SIG-M5 (cell line): ENCODE measurements around the gene ZNF385B.

Experiments used
- DNase-seq: peaks from one replicate; lab custom pipeline; 2025; lab: John Stamatoyannopoulos, UW

Gene ZNF385B

DNA sequence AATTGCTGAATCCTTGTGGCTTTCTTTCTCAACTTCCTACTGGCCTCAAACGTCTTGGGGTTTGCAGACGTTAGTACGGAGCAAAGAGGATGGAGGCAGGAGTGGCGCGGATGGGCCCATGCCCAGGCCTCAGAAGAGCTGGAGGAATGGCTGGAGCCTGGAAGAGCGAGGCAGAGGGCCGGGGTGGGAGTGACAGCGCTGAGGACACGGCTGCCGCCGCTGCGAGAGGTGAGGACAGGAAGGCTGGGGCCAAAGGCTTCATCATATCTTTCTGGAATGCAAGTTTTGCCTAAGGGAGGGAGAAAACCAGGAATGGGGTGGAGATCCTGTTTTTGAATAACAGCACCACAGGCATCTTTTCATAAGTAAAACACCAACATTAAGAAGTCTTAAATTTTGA lies 418.2 kb downstream of the ZNF385B start:
- no peak for DNase-seq

DNA sequence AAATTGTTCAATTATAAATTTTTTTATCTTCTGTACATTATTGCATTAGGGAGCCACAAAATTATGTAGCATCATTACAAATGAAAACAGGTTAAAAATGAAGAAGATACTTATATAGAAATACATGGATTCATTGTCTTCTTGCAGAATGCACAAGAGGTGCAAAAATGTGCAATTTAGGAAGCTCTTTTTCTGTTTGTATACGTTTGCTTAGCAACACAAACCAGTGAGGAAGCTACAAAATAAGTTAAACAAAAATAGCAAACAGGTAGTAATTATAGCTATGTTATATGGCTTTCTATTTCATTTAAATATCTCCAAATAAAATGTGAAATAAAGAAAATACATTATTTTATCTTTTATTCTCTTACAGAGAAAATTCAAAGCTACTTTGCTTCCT lies 419.2 kb downstream of the ZNF385B start:
- no peak for DNase-seq

GRCh38 chr2:179441551-179441950 lies 419.9 kb downstream of the ZNF385B start:
- no peak for DNase-seq

DNA sequence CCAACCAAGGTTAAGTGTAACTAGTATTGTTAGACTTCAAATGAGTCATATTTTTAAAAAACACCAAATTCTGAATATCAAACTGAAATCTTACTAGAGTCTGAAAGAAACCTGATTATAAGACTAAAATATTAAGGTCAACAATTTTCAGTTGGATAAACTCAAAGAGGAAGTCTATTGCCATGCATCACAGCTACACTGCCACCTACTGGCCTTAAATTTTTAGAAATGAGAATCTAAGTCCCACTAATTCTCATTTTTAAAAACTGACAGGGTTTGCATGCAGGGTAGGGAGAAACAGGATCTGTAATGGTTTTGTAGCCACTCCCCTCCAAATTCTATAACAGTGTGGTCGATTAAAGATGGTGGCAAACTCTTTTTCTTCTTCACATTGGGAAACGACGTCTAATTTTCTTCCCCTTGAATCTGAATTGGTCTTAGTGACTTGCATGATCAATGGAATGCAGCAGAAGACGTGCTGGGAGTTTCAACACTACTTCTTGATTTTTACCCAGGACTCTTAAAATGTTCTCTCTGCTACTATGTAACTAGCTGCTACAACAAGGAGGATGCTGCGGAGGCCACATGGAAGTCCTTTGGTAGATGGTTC lies 420.7 kb downstream of the ZNF385B start:
- DNase-seq = no peak

DNA sequence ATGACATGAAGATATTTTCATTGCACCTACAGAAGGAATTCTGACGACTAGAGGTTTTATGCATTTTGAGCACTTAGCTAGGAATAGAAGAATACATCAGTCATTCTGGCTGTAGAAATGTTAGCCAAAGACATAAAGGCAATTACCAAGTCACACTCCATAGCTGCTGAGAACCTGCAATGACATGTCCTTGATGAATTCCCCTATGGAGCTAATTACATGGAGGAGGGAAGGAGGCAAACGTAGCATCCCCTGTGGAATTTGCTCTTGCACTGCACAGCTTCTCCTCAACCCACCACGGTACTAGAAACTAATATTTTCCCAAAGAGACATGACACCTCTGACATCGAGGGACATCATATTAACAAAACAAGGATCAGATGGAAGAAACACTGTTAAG lies 422.8 kb downstream of the ZNF385B start:
- no peak for DNase-seq

DNA sequence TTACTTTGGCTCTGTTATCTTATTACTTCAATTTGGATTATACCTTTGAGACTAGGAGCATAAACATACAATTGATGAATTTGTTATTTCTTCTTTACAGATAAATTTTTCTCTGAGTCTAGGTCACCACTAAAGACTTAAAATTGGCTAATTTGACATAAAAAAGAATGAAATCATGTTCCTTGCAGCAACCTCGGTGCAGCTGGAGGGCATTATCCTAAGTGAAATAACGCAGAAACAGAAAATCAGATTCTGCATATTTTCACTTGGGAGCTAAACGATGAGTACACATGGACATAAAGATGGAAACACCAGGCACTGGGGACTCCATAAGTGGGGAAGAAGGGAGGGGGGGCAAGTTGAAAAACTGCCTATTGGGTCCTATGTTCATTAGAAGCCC lies 424.0 kb downstream of the ZNF385B start:
- no peak for DNase-seq

DNA sequence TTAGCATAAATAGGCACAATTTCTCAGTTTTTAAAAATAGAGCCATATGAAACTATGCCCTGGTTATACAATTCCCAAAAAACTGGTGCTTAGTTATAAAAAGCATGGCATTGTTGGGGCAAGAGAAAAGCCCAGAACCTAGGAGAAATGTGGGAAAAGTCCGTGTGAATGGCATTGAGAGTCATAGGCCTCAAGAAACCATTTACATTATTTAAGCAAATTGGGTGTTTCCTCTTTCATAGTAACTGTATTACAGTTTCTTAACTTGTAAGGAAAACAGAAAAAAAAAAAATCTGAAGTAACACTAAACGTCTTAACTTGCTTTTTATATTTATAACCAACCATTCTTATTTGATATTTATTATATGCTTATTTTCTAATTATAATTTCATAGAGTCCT lies 425.8 kb downstream of the ZNF385B start:
- DNase-seq = no peak

GRCh38 chr2:179435000-179435399 lies 426.4 kb downstream of the ZNF385B start:
- no peak for DNase-seq

DNA sequence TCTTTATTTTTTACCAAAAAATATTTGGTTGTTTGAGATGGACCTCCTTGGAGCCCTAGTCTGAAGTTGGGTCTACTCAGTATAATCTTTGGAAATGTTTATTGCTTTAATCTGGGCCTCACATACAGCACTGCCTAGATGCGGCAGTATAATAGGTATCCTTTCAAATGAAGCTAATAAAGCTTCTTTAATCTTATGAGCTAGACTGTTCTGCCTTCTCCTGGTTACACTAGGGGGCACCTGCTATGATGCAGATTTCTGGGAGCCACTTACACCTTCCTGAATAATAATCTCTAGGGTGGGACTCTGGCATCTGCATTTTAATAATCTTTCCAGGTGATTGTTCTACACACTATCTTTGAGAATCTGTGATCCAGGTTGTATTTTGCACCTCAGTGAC lies 427.1 kb downstream of the ZNF385B start:
- no peak for DNase-seq

DNA sequence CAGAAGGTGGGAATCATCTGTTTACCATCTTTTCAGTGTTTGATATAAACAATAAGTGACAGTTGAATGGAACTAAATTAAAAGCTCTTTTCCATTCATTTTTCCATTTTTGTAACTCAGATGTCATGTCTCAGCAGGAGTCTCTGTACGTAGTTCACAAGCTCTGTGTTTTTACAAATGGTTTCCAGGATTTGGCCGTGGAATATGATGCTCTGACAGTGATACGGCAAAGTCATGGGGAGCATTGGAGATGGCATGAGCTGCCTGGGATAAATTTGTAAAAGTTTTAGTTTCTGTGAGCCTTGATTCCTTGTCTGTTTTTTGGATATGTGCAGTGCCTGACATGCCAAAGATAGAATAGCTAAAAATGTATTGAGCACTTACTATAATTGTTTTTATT lies 428.7 kb downstream of the ZNF385B start:
- no peak for DNase-seq

DNA sequence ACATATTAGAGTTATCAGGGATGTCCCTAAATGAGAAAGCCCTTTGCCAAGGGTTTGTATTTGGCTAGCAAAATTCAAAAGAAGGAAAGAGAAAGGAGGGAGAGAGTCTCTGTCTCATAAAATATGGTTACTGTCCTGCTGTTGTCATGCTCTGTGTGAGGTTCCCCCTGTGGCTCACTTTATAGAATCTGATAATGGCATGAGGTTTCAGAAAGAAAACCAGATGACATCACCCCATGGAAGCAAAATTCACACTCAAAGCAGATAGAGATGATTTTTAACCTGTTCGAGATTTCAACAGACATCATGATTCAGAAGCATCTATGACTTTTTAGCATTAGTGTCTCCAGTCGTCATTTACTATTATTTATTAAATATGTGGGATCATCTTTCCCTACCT lies 431.8 kb downstream of the ZNF385B start:
- DNase-seq = no peak

DNA sequence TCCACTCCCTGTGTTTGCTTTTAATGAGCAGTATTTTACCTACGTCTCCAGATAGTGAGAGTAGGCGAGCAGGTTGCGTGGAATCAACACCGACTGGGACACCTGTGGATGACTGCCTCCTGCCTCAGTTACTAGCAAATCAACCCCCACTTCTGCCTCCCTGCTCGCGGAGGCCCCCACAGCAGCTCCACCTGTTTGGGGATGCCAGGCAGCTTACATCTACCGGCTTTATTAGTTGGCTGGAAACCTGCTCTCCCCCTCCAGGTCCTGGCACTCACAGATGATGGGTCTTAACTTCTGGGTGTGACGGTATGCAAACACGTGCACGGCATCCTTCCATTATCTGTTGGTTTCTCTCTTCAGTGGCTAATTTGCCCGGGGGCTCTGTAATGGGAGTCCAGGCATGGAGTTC lies 432.3 kb downstream of the ZNF385B start:
- no peak for DNase-seq

DNA sequence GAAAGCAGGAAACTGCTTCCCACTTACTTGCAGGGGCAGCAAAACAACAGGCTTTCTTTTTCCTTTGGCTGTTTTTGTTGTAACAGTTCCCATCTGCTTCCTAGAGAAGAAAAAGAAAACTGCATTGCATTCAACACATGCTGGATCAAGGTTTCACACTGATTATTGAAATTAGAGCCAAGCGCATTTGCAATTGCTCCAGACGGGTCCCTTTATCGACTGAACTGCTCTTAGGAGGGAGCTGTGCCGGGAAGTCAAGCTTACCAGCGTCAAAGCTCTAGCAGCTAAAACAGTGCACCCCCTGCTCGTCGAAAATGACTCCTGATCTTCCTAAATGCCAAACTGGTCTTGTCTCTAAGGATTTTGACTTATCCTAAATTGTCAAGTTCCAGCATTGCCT lies 432.8 kb downstream of the ZNF385B start:
- no peak for DNase-seq

GRCh38 chr2:179427065-179427464 lies 434.3 kb downstream of the ZNF385B start:
- DNase-seq = no peak

- DNase-seq = no peak
Measured at GRCh38 chr2:179424571-179424970, 436.8 kb downstream of the ZNF385B start.

- DNase-seq = no peak
Measured at GRCh38 chr2:179422037-179422643, 439.3 kb downstream of the ZNF385B start.

DNA sequence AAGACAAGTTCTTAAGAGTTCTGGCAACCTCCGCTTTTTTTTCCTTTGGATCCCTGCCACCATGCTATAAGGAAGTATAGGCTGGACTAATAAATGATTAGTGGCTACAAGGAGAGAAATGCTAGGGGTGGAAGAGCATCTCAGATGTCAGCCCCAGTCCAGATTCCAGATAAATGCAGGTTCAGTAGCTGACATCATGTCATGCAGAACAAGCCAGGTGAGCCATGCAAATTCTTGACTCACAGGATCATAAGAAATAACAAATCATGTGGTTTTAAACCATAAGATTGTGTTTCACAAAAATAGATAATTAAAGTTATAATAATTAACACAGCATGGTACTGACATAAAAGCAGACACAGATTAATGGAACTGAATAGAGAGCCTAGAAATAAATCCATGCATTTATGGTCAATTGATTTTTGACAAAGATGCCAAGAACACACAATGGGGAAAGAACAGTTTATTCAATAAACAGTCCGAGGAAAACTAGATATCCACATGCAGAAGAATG lies 443.9 kb downstream of the ZNF385B start:
- DNase-seq = no peak

- no peak for DNase-seq
Measured at GRCh38 chr2:179412112-179412511, 449.3 kb downstream of the ZNF385B start.

DNA sequence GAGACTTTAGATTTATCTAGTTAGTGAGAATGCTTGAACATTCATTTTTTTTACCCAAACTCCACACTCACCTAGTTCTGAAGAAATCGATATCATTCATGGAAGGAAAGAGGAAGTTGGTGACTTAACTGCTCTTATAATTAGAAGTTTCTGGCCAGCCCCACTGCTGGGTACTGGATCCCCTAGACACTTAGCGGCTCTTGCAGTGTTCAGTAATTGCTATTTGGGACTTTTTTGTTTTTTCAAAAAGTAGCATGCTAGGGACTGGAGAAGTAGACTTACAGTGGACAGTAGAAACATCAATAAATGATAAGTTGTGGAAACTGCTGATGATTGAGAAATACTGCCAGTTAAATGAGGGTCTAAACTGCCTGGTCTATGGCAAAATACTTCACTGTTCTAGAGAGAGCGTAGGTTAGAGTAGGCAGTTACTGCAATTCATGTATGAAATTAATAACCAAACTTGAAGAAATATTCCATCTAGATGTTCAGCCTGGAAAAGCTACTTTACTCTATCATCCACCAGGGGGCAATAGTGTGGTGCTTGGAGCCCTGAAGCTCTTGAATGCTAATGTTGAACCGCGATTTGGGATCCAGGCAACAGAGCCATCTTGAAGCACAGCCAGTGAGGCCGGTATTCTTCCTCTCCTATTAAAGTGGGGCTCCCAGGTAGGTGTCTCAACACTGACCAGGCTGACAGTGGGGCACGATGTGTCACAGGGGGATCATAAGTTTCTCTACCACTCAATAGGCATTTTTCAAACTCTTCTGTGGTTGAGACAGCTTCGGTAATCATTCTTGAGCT lies 450.7 kb downstream of the ZNF385B start:
- DNase-seq = peak; percentile 30

GRCh38 chr2:179403624-179404023 lies 457.8 kb downstream of the ZNF385B start:
- DNase-seq = no peak

DNA sequence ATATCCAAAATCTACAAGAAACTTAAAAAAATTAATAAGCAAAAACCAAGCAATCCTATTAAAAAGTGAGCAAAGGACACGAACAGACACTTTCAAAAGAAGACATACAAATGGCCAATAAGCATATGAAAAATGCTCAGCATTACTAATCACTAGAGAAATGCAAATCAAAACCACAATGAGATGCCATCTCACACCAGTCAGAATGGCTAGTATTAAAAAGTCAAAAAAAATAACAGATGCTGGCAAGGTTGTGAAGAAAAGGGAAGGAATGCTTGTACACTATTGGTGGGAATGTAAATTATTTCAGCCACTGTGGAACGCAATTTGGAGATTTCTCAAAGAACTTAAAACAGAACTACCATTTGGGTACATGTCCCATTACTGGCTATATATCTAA lies 467.9 kb downstream of the ZNF385B start:
- no peak for DNase-seq
